BLaER1 treated with 17β-estradiol and CSF1 and Interleukin-3, amounts not matched to agents 10 nM and 100 nM (cell line): ENCODE measurements around the gene TEX51.

Experiments used
- H3K27ac ChIP-seq, 11 experiments: shearing (Covaris generic); formaldehyde crosslinking; 2 replicates each; pipeline ENCODE4 v1.8.1; 2022
- H3K27me3 ChIP-seq, 11 experiments: shearing (Covaris generic); formaldehyde crosslinking; 2 replicates each; pipeline ENCODE4 v1.8.1; 2022
- H3K36me3 ChIP-seq, 11 experiments: shearing (Covaris generic); formaldehyde crosslinking; 2 replicates each; pipeline ENCODE4 v1.8.1; 2022
- H3K4me1 ChIP-seq, 10 experiments: shearing (Covaris generic); formaldehyde crosslinking; 2 replicates each; pipeline ENCODE4 v1.8.1; 2022
- H3K4me2 ChIP-seq, 11 experiments: shearing (Covaris generic); formaldehyde crosslinking; 2 replicates each; pipeline ENCODE4 v1.8.1; 2022
- H3K4me3 ChIP-seq, 10 experiments: shearing (Covaris generic); formaldehyde crosslinking; 2 replicates each; pipeline ENCODE4 v1.8.1; 2022
- H3K9ac ChIP-seq, 11 experiments: shearing (Covaris generic); formaldehyde crosslinking; 2 replicates each; pipeline ENCODE4 v1.8.1; 2022
- H3K9me3 ChIP-seq, 11 experiments: shearing (Covaris generic); formaldehyde crosslinking; replicated peaks in 1 of 11; 2 replicates each; pipeline ENCODE4 v1.8.1; 2022
- H4K20me1 ChIP-seq, 11 experiments: shearing (Covaris generic); formaldehyde crosslinking; 2 replicates each; pipeline ENCODE4 v1.8.1; 2022
- Cebpa-rat ChIP-seq, 11 experiments: shearing (Covaris generic); IDR thresholded peaks; 2 replicates each; pipeline ENCODE4 v1.8.1; 2022

TEX51 gene

DNA sequence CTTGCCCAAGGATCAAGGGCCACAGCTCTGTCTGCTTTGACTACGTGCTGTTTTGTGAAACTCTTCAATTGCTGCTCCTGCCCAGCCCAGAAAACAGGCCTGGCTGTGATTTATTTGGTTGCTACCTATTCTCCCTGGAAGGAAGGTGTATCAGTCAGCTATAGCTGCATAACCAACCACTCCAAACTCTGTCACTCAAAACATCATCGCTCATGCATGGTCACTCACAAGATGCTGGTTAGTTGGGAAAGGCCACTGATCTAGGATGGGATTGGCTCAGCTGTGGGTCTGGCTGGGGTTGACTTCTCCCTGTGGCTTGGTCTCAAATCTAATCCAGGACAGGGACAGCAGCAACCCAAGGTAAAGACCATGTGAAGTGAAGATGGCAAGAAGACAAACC, 14.6 kb downstream of the TEX51 start:
- H4K20me1 ChIP-seq = no peaks in the 10 kb centered on the region
- peaks cover 0 to 22% (median 9%) of the 10 kb centered on the region in 10 experiments; a peak in 14 of 20 replicates for H3K4me1 ChIP-seq
- 0 out of 22 replicates have a peak, but pooled peaks cover 0 to 6% (median 0%) of the 10 kb centered on the region in 11 experiments for H3K9me3 ChIP-seq
- H3K4me3 ChIP-seq = no peak overlapping the region
- H3K9ac ChIP-seq = no peak overlapping the region
- no peaks in the 10 kb centered on the region for H3K36me3 ChIP-seq
- no peak for TF ChIP-seq Cebpa-rat (IDR thresholded peaks at IDR 0.05)
- H3K27ac ChIP-seq = no peak overlapping the region
- H3K27me3 ChIP-seq = no peaks in the 10 kb centered on the region
- no peak overlapping the region for H3K4me2 ChIP-seq

DNA sequence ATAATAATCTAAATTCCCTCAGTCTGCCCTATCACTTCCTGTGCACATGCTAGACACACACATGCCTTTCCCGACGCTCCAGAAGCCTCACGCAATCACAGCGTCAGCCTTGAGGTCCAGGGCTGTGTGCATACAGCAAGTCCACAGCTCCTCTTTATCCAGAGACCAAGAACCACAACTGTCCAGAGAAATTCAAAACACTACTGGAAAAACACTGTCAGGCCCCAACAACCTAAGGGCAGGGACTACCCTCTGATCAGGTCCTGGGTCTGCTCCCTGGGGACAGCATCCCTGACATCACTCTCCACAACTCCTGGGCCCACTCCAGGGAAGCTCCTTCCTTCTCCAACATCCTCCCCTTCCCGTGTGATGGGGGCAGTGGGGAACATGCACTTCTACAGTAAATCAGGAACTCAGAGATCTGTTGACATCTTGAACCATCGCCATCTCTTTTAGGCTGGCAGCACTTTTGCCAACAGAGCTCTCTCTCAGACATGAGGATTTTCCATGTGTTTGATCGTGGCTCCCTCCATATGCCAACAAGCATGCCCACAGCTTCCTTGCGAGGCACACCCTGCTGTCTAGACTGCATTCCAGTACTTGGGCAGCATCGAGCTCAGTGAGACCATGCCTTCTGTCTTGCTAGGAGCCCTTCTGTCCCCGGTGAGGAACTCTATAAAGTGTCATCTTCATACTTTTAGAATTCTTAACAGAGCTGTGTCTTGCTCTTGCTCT, 15.4 kb downstream of the TEX51 start:
- Histone ChIP-seq H3K9me3 (0 out of 22 replicates have a peak, but pooled peaks cover 0 to 6% (median 0%) of the 10 kb centered on the region in 11 experiments), H3K9ac (no peak overlapping the region), H3K27me3 (no peaks in the 10 kb centered on the region), H3K27ac (no peak overlapping the region), H3K4me2 (no peak overlapping the region), H3K4me3 (no peak overlapping the region), H3K36me3 (no peaks in the 10 kb centered on the region), H3K4me1 (peaks cover 0 to 20% (median 8%) of the 10 kb centered on the region in 10 experiments; a peak in 14 of 20 replicates), H4K20me1 (no peaks in the 10 kb centered on the region)
- no peak for TF ChIP-seq Cebpa-rat (IDR thresholded peaks at IDR 0.05)

DNA sequence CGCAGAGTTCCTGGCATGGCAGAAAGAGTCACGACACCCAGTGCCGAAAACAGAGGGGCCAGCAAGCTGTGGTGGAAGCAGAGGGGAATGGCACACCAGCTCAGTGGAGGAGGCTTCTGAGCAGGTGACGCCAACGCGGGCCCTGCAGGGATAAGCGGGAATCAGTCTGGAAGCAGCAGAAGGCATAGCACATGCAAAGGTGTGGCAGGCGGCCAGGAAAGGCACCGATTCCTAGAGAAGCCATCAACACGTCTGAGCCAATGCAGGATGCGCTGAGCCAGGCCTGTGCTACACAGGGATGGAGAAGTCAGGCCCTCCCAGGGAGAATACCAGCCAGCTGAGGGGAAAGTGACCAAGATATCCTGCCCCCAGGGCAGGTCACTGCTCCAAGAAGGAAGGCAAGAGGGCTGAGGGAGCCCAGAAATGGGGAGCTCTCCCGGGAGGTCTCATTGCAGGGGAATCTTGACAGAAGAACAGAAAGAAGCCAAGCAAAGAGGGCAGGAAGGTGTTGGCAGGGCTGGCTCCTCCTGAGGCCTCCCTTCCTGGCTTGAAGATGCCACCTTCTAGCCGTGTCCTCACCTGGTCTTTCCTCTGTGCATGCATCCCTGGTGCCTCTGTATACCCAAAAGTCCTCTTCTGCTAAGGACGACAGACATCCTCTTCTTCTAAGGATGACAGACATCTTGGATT, 16.3 kb downstream of the TEX51 start:
- Histone ChIP-seq H3K4me1 (peaks cover 0 to 10% (median 0%) of the 10 kb centered on the region in 10 experiments; a peak in 6 of 20 replicates), H3K36me3 (no peaks in the 10 kb centered on the region), H4K20me1 (no peaks in the 10 kb centered on the region), H3K4me3 (no peak overlapping the region), H3K4me2 (no peak overlapping the region), H3K9me3 (0 out of 22 replicates have a peak, but pooled peaks cover 0 to 6% (median 0%) of the 10 kb centered on the region in 11 experiments), H3K9ac (no peak overlapping the region), H3K27ac (no peak overlapping the region), H3K27me3 (no peaks in the 10 kb centered on the region)
- TF ChIP-seq Cebpa-rat (IDR thresholded peaks at IDR 0.05) = no peak

DNA sequence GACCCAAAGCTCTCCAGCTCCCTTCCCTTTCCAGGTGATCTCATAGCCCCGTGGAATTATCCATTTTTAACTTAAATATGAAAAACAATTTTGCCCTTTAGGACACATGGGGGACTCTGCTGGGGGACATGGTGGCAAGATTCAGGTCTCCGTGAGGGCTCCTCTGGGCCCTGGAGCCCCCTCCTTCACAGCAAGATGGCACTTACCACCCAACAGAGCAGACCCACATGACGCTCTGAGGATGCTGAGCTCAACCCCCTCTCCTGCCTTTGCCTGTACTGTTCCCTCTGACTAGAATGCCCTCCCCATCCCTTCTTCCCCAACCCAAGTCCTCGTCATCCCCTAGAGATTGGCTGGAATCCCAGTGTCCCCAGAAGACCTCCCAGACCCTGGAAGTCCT, 17.2 kb downstream of the TEX51 start:
- Histone ChIP-seq H3K36me3 (no peaks in the 10 kb centered on the region), H3K4me3 (no peak overlapping the region), H4K20me1 (no peaks in the 10 kb centered on the region), H3K4me1 (0 out of 20 replicates have a peak, but pooled peaks cover 0 to under 1% (median 0%) of the 10 kb centered on the region in 10 experiments), H3K27ac (no peak overlapping the region), H3K9me3 (0 out of 22 replicates have a peak, but pooled peaks cover 0 to 6% (median 0%) of the 10 kb centered on the region in 11 experiments), H3K4me2 (no peak overlapping the region), H3K9ac (no peak overlapping the region), H3K27me3 (no peaks in the 10 kb centered on the region)
- no peak for TF ChIP-seq Cebpa-rat (IDR thresholded peaks at IDR 0.05)

DNA sequence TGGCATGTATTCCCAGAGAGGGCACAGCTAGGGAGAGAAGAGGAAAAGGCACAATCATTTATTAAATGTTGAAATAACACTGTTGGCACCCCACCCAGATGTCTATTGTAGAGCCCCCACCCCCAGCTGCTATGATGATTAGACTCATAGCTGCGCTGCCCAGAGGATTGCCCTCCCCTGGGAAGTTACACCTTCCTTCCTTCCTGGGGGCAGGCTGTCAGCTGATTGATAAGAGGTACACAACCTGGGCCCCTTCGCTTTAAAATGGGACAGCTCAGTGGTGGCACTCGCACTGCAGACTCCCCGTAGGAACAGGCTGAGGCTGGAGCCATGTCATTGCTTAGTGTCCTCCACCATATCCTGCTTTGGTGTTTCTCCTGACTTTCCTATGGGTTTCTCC, 18.1 kb downstream of the TEX51 start:
- Histone ChIP-seq H3K9me3 (0 out of 22 replicates have a peak, but pooled peaks cover 0 to 6% (median 0%) of the 10 kb centered on the region in 11 experiments), H3K4me1 (no peaks in the 10 kb centered on the region), H4K20me1 (no peaks in the 10 kb centered on the region), H3K4me3 (no peak overlapping the region), H3K4me2 (no peak overlapping the region), H3K9ac (no peak overlapping the region), H3K27ac (no peak overlapping the region), H3K36me3 (no peaks in the 10 kb centered on the region), H3K27me3 (no peaks in the 10 kb centered on the region)
- TF ChIP-seq Cebpa-rat (IDR thresholded peaks at IDR 0.05) = no peak

DNA sequence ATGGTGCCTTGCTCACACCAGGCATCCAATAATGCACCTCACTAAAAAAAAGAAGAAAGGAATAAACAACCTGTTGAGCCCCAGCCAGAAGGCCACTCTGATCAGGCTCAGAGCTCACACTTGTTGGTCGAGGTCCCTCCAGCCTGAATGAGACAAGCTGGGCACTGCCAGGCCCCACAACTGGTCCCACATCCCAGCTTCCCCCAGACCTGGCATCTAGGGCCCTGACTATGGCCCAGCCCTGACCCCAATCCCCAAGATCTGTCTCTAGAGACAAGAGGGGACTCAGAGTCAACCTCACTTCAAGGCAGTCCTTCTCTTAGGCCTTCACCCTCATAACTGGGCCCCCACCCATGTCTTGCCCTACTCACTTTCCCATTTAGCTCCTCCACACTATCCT, 22.4 kb downstream of the TEX51 start:
- Histone ChIP-seq H3K9ac (no peak overlapping the region), H3K9me3 (peaks cover 2 to 11% (median 6%) of the 10 kb centered on the region in 11 experiments; a peak in 20 of 22 replicates), H3K4me1 (no peaks in the 10 kb centered on the region), H3K36me3 (no peaks in the 10 kb centered on the region), H3K27ac (no peak overlapping the region), H3K4me2 (no peak overlapping the region), H4K20me1 (no peaks in the 10 kb centered on the region), H3K4me3 (no peak overlapping the region), H3K27me3 (no peaks in the 10 kb centered on the region)
- TF ChIP-seq Cebpa-rat (IDR thresholded peaks at IDR 0.05) = no peak

DNA sequence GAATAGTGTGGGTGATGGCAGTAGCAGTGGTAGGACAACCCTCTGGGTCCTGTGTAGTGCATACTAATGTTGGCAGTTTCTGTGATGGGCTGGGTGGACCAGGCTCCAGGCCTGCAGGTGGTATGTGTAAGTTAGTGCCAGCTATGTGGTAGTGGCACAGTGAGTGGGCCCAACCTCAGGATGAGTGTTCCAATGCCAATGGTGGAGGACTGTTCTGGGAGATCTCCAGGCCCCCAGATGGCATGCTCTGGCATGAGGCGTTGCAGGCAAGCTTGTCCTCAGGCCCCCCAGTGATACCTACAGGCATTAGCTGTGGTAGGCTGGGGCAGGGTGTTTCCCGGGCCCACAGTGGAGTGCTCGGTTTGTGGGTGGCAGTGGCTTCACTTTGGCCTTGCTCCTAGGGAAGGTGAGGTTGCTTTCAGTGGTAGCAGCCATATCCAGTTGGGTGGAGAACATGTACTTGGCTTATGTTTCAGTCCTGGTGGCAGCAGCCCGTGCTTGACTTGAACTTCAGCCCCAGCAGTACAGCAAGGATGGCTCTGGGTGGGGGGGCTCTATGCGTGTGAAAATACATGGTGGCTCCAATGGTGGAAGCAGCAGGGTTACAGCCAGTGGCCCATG, 32.4 kb downstream of the TEX51 start:
- H3K36me3 ChIP-seq = no peaks in the 10 kb centered on the region
- no peak overlapping the region for H3K27ac ChIP-seq
- no peaks in the 10 kb centered on the region for H3K27me3 ChIP-seq
- H4K20me1 ChIP-seq = no peaks in the 10 kb centered on the region
- no peak overlapping the region for H3K4me3 ChIP-seq
- H3K4me2 ChIP-seq = no peak overlapping the region
- H3K4me1 ChIP-seq = peaks cover 0 to 17% (median 15%) of the 10 kb centered on the region in 10 experiments; a peak in 17 of 20 replicates
- H3K9me3 ChIP-seq = peaks cover 7 to 34% (median 22%) of the 10 kb centered on the region in 11 experiments; a peak in 20 of 22 replicates
- no peak overlapping the region for H3K9ac ChIP-seq
- TF ChIP-seq Cebpa-rat (IDR thresholded peaks at IDR 0.05) = no peak

DNA sequence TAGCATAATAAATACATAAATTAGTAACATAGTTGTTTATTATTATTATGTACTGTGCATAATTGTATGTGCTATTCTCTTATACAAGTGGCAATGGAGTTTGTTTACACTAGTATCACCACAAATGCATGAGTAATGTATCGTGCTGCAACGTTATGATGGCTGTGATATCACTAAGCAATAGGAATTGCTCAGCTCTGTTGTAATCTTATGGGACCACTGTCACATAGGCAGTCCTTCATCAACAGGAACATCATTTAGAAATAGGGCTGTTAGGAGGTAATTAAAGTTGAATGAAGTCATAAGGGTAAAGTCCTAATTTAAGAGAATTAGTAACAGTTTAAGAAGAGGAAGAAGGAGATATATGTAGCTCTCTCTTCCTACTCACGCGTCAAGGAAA, 33.8 kb downstream of the TEX51 start:
- Histone ChIP-seq H3K36me3 (no peaks in the 10 kb centered on the region), H3K9ac (no peak overlapping the region), H4K20me1 (no peaks in the 10 kb centered on the region), H3K4me1 (peaks cover 0 to 32% (median 29%) of the 10 kb centered on the region in 10 experiments; a peak in 17 of 20 replicates), H3K9me3 (peaks cover 0 to 22% (median 10%) of the 10 kb centered on the region in 11 experiments; a peak in 10 of 22 replicates), H3K4me3 (no peak overlapping the region), H3K27me3 (no peaks in the 10 kb centered on the region), H3K27ac (no peak overlapping the region), H3K4me2 (no peak overlapping the region)
- TF ChIP-seq Cebpa-rat (IDR thresholded peaks at IDR 0.05) = no peak
